A549 (cell line): ENCODE data around the gene MRPL51. TPM values are rescaled to one million over a fixed set of nuclear protein-coding genes. Genes with fewer than 3 reads are reported as not detected.
A peak's percentile ranks its signal among the peaks of the same experiment; 100 is the strongest.

Experiments
- ATAC-seq, 2 experiments: fragments of 200-7000 bp in 1 of 2; fragments of >200 bp in 1 of 2; cut with Nextera tagmentation in 1 of 2; cut with Tn5 transposase in 1 of 2; 3 replicates each; pipeline versions ENCODE4 v1.8.0 to v1.9.1; 2018 to 2020; ENCODE audit warnings: mild to moderate bottlenecking in 1 of 2, moderate library complexity in 1 of 2
- CTCF ChIA-PET: fragments of 300-600 bp; sonication (Branson Sonifier 250); formaldehyde crosslinking; extraction: SDS; loops from one replicate; lab custom pipeline; 2021; ENCODE audit warnings: antibody characterized with exemption, inconsistent platforms; lab: Yijun Ruan, JAX
- POLR2A ChIA-PET: fragments of 350-600 bp; formaldehyde crosslinking; extraction: SDS; loops from one replicate; lab custom pipeline; 2021; ENCODE audit warnings: antibody characterized with exemption, inconsistent platforms; lab: Yijun Ruan, JAX
- DNase-seq, 2 experiments: peaks; one replicate each; pipeline versions ENCODE4 v3.0.0 to v3.0.0-alpha.2; 2011 to 2016; ENCODE audit warnings: low read depth in 1 of 2, low spot score in 1 of 2
- FAIRE-seq: peaks from 2 replicates; lab custom pipeline; 2011; peaks lifted over from hg19 to GRCh38; lab: Jason Lieb, UNC
- H3K27ac ChIP-seq, 2 experiments: fragments of >200 bp; sonication (Bioruptor Twin); formaldehyde crosslinking; 3 replicates each; pipeline ENCODE4 v1.5.1; 2016 to 2017
- H3K4me1 ChIP-seq: fragments of >200 bp; sonication (Bioruptor Twin); formaldehyde crosslinking; 3 replicates; pipeline ENCODE4 v1.6.1; 2016
- H3K4me2 ChIP-seq: fragments of >200 bp; sonication (Bioruptor Twin); formaldehyde crosslinking; 3 replicates; pipeline ENCODE4 v1.6.1; 2016
- H3K4me3 ChIP-seq: fragments of >200 bp; sonication (Bioruptor Twin); formaldehyde crosslinking; 3 replicates; pipeline ENCODE4 v1.5.1; 2016
- H3K9me3 ChIP-seq: fragments of >200 bp; sonication (Bioruptor Twin); formaldehyde crosslinking; 3 replicates; pipeline ENCODE4 v1.6.1; 2016
- CBX2 ChIP-seq: fragments of 200-600 bp; sonication (generic); IDR thresholded peaks from 2 replicates; pipeline ENCODE4 v1.6.1; 2016; ENCODE audit warnings: low read depth, mild to moderate bottlenecking, borderline replicate concordance
- CEBPB ChIP-seq, 2 experiments: fragments of >200 bp in 1 of 2; sonication (Bioruptor Twin) in 1 of 2; formaldehyde crosslinking in 1 of 2; IDR thresholded peaks; 2 replicates each; pipeline ENCODE4 v1.6.1; 2012 to 2016
- CHD2 ChIP-seq: fragments of 150-350 bp; IDR thresholded peaks from 2 replicates; pipeline ENCODE4 v1.6.1; 2014; ENCODE audit warnings: low read length; ENCODE audit not compliant: partially characterized antibody
- CHD4 ChIP-seq: fragments of 200-600 bp; sonication (generic); IDR thresholded peaks from 2 replicates; pipeline ENCODE4 v1.6.1; 2016; ENCODE audit warnings: antibody characterized with exemption, mild to moderate bottlenecking, borderline replicate concordance
- EHF ChIP-seq: fragments of 250-450 bp; sonication (Bioruptor Pico); IDR thresholded peaks from 2 replicates; pipeline ENCODE4 v1.5.0; 2020; ENCODE audit warnings: mild to moderate bottlenecking
- ESRRA ChIP-seq: fragments of 150-350 bp; IDR thresholded peaks from 2 replicates; pipeline ENCODE4 v1.6.1; 2014; ENCODE audit warnings: mild to moderate bottlenecking, low read length, borderline replicate concordance
- FOSL2 ChIP-seq, 2 experiments: fragments of 450-650 bp in 1 of 2; fragments of >200 bp in 1 of 2; sonication (Bioruptor Twin) in 1 of 2; formaldehyde crosslinking; IDR thresholded peaks; 2 replicates each; pipeline versions ENCODE4 v1.5.0 to v1.6.1; 2016 to 2020; ENCODE audit warnings: mild to moderate bottlenecking in 1 of 2, moderate library complexity in 1 of 2
- FOXS1 ChIP-seq: fragments of 250-450 bp; sonication (Bioruptor Pico); IDR thresholded peaks from 2 replicates; pipeline ENCODE4 v1.5.0; 2020; ENCODE audit warnings: mild to moderate bottlenecking, moderate library complexity
- GATA3 ChIP-seq: IDR thresholded peaks from 2 replicates; pipeline ENCODE4 v1.6.1; 2012; ENCODE audit warnings: borderline replicate concordance
- HDAC2 ChIP-seq: fragments of 200-600 bp; sonication (generic); IDR thresholded peaks from 2 replicates; pipeline ENCODE4 v1.6.1; 2016
- HEYL ChIP-seq: fragments of 250-450 bp; sonication (Bioruptor Pico); IDR thresholded peaks from 2 replicates; pipeline ENCODE4 v1.8.0; 2021; ENCODE audit warnings: mild to moderate bottlenecking, moderate library complexity
- HOXB5 ChIP-seq: fragments of 250-450 bp; sonication (Bioruptor Pico); IDR thresholded peaks from 2 replicates; pipeline ENCODE4 v1.5.0; 2020; ENCODE audit warnings: mild to moderate bottlenecking, moderate library complexity
- KDM1A ChIP-seq: fragments of 200-600 bp; sonication (generic); IDR thresholded peaks from 2 replicates; pipeline ENCODE4 v1.6.1; 2016; ENCODE audit warnings: low read depth, mild to moderate bottlenecking
- KDM5A ChIP-seq: fragments of 200-600 bp; sonication (generic); IDR thresholded peaks from 2 replicates; pipeline ENCODE4 v1.6.1; 2016; ENCODE audit warnings: antibody characterized with exemption, mild to moderate bottlenecking
- MAFK ChIP-seq: fragments of 450-650 bp; IDR thresholded peaks from 2 replicates; pipeline ENCODE4 v1.6.1; 2014; ENCODE audit not compliant: partially characterized antibody
- NFE2L2 ChIP-seq: fragments of 150-350 bp; conservative IDR thresholded peaks from 2 replicates; pipeline ENCODE4 v1.6.1; 2014; ENCODE audit warnings: low read length
- NPAS2 ChIP-seq: fragments of 250-450 bp; sonication (Bioruptor Pico); IDR thresholded peaks from 2 replicates; pipeline ENCODE4 v1.8.0; 2022; ENCODE audit warnings: mild to moderate bottlenecking, moderate library complexity, borderline replicate concordance
- PHF8 ChIP-seq: fragments of 200-600 bp; sonication (generic); IDR thresholded peaks from 2 replicates; pipeline ENCODE4 v1.6.1; 2016; ENCODE audit warnings: low read depth, mild to moderate bottlenecking, antibody characterized with exemption, moderate library complexity, borderline replicate concordance
- POLR2A ChIP-seq: IDR thresholded peaks from 2 replicates; pipeline ENCODE4 v1.6.1; 2012; ENCODE audit warnings: mild to moderate bottlenecking, low read length
- RCOR1 ChIP-seq: fragments of 150-350 bp; IDR thresholded peaks from 2 replicates; pipeline ENCODE4 v1.6.1; 2014; ENCODE audit warnings: antibody characterized with exemption, low read length, low read depth
- RFX5 ChIP-seq: fragments of 450-650 bp; IDR thresholded peaks from 2 replicates; pipeline ENCODE4 v1.7.1; 2014; ENCODE audit warnings: antibody characterized with exemption, mild to moderate bottlenecking, moderate library complexity
- ZC3H11A ChIP-seq: fragments of 450-650 bp; IDR thresholded peaks from 2 replicates; pipeline ENCODE4 v1.6.1; 2014; ENCODE audit warnings: antibody characterized with exemption, mild to moderate bottlenecking
- ZFP36 ChIP-seq: fragments of 450-650 bp; IDR thresholded peaks from 2 replicates; pipeline ENCODE4 v1.6.1; 2014; ENCODE audit warnings: borderline replicate concordance; ENCODE audit not compliant: partially characterized antibody
- ZNF302 ChIP-seq: fragments of 250-450 bp; sonication (Bioruptor Pico); IDR thresholded peaks from 2 replicates; pipeline ENCODE4 v1.9.0; 2021; ENCODE audit warnings: inconsistent platforms, mild to moderate bottlenecking, moderate library complexity
- ZSCAN20 ChIP-seq: fragments of 250-450 bp; sonication (Bioruptor Pico); IDR thresholded peaks from 2 replicates; pipeline ENCODE4 v1.8.0; 2022; ENCODE audit warnings: mild to moderate bottlenecking, moderate library complexity
- WGBS: methylation state at CpG from one replicate; pipeline ENCODE4 v1.1.6; 2017; ENCODE audit errors: missing lambda C conversion rate; 5-methylcytosine and 5-hydroxymethylcytosine counted together
- polyA plus RNA-seq, 4 experiments: library from polyadenylated mRNA; depleted of rRNA in 3 of 4; stranded (reverse); fragments of >200 nt; fragmentation: RNase III in 1 of 4; extraction: RNeasy Plus Mini Kit Qiagen cat#74134 plus additional on column Dnase treatment in 1 of 4; gene quantifications; 2 replicates in 3 of 4; 3 replicates in 1 of 4; pipeline ENCODE4 v1.2.3, GENCODE V29; 2011 to 2017
- TF ChIP-seq, protein P1 (sequence below): fragments of 250-450 bp; sonication (Bioruptor Pico); IDR thresholded peaks from 2 replicates; pipeline ENCODE4 v1.5.0; 2020; ENCODE audit warnings: low read depth, mild to moderate bottlenecking, moderate library complexity
- TF ChIP-seq, protein P2 (sequence below): fragments of 250-450 bp; sonication (Bioruptor Pico); IDR thresholded peaks from 2 replicates; pipeline ENCODE4 v1.5.0; 2021; ENCODE audit warnings: mild to moderate bottlenecking, moderate library complexity, borderline replicate concordance
- TF ChIP-seq, protein P3 (sequence below): IDR thresholded peaks from 2 replicates; pipeline ENCODE4 v1.6.1; 2012
- TF ChIP-seq, protein P4 (sequence below): fragments of 450-650 bp; IDR thresholded peaks from 2 replicates; pipeline ENCODE4 v1.6.1; 2014; ENCODE audit warnings: antibody characterized with exemption

The MRPL51 gene
- polyA plus RNA-seq, 2 of the 4 experiments (the other 2 are of a cell fraction) = 272 to 337 TPM

DNA sequence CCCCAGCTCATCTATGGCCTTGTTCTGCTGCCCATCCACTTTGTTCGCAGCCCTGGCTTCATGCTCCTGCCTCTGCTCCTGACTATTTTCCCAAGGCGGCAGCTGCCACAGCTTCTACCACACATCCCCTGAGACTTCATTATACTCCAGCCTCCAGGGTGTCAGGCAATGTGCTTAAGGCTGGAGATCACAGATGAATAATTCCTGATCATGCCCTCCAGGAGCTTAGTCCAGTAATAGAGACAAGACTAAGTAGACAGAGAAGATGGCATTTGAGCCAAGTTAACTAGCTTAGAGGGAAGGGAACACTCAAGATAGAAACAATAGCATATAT is 34.1 kb downstream of the MRPL51 start:
- Histone ChIP-seq H3K27ac (no peak overlapping the region), H3K4me1 (no peaks in the 10 kb centered on the region), H3K4me2 (no peak overlapping the region), H3K4me3 (no peak overlapping the region), H3K9me3 (no peaks in the 10 kb centered on the region)
- ChIA-PET CTCF (interaction anchor here (0.8 to 9.3 kb wide), 6 partner anchors 20 to 136 kb away, joined by 3 to 92 read pairs (median 3); no protein-coding TSS in a partner anchor), POLR2A (interaction anchor here (3.9 kb wide), 1 partner anchor 12 kb away, joined by 27 read pairs; the partner anchor contains the start of gene VAMP1)
- ATAC-seq (no peak), DNase-seq (no peak), FAIRE-seq (no peak)
- TF ChIP-seq HDAC2 = no peak
- TF ChIP-seq ZC3H11A = no peak
- TF ChIP-seq, protein P1, sequence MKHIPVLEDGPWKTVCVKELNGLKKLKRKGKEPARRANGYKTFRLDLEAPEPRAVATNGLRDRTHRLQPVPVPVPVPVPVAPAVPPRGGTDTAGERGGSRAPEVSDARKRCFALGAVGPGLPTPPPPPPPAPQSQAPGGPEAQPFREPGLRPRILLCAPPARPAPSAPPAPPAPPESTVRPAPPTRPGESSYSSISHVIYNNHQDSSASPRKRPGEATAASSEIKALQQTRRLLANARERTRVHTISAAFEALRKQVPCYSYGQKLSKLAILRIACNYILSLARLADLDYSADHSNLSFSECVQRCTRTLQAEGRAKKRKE (CRISPR knock-in tag) = no peak
- no peak for TF ChIP-seq CBX2
- TF ChIP-seq ZSCAN20 (CRISPR knock-in tag) = no peak
- no peak for TF ChIP-seq FOSL2 (IDR thresholded peaks at IDR 0.05)
- no peak for TF ChIP-seq FOSL2 (CRISPR knock-in tag; IDR thresholded peaks at IDR 0.05)
- no peak for TF ChIP-seq CEBPB (IDR thresholded peaks at IDR 0.05)
- TF ChIP-seq HEYL = no peak
- TF ChIP-seq FOXS1 (CRISPR knock-in tag) = no peak
- TF ChIP-seq MAFK = no peak
- no peak for TF ChIP-seq KDM5A
- TF ChIP-seq, protein P2, sequence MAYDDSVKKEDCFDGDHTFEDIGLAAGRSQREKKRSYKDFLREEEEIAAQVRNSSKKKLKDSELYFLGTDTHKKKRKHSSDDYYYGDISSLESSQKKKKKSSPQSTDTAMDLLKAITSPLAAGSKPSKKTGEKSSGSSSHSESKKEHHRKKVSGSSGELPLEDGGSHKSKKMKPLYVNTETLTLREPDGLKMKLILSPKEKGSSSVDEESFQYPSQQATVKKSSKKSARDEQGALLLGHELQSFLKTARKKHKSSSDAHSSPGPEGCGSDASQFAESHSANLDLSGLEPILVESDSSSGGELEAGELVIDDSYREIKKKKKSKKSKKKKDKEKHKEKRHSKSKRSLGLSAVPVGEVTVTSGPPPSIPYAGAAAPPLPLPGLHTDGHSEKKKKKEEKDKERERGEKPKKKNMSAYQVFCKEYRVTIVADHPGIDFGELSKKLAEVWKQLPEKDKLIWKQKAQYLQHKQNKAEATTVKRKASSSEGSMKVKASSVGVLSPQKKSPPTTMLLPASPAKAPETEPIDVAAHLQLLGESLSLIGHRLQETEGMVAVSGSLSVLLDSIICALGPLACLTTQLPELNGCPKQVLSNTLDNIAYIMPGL (CRISPR knock-in tag) = no peak
- TF ChIP-seq ESRRA = no peak
- TF ChIP-seq GATA3 = no peak
- no peak for TF ChIP-seq EHF (CRISPR knock-in tag)
- no peak for TF ChIP-seq ZFP36
- no peak for TF ChIP-seq NFE2L2
- TF ChIP-seq CHD4 = no peak
- no peak for TF ChIP-seq POLR2A
- WGBS = 100% methylated on average over 2 of the region's 2 CpGs

DNA sequence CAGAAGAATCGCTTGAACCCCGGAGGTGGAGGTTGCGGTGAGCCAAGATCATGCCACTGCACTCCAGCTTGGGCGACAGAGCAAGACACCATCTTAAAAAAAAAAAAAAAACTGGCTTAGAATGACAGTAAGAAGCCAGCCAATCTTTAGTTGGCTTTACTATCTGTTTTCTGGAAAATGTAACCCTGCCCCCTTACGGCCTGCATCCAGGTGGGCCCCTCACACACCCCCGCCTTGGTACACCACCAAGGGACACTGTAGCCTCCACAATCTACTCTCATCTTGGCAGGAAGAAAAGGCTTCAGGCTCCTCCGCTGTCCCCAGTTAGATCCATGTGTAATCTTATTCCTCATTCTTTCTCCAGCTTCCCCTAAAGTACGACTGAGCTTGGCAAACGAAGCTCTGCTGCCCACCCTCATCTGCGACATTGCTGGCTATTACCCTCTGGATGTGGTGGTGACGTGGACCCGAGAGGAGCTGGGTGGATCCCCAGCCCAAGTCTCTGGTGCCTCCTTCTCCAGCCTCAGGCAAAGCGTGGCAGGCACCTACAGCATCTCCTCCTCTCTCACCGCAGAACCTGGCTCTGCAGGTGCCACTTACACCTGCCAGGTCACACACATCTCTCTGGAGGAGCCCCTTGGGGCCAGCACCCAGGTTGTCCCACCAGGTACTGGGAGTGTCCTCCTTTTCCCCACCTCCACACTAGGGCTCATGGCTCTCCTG is 34.6 kb downstream of the MRPL51 start:
- peak; percentile 6 to 20; a peak in 2 of 6 replicates for ATAC-seq
- Histone ChIP-seq H3K27ac (no peak overlapping the region), H3K4me1 (no peaks in the 10 kb centered on the region), H3K4me3 (no peak overlapping the region), H3K9me3 (no peaks in the 10 kb centered on the region), H3K4me2 (no peak overlapping the region)
- no peak for DNase-seq
- CTCF ChIA-PET = interaction anchor here (0.8 to 9.3 kb wide), 4 partner anchors 35 to 136 kb away, joined by 3 to 92 read pairs (median 3); no protein-coding TSS in a partner anchor
- FAIRE-seq = no peak
- 92% methylated on average over 14 of the region's 14 CpGs for WGBS
- TF ChIP-seq KDM1A (no peak), CHD4 (no peak), PHF8 (no peak), KDM5A (no peak), ESRRA (no peak), HEYL (no peak), HOXB5 (CRISPR knock-in tag) (no peak), RFX5 (no peak), NPAS2 (CRISPR knock-in tag) (no peak), GATA3 (no peak), ZNF302 (CRISPR knock-in tag) (no peak), CBX2 (no peak), RCOR1 (no peak), CHD2 (no peak), MAFK (no peak)
- TF ChIP-seq, protein P3, sequence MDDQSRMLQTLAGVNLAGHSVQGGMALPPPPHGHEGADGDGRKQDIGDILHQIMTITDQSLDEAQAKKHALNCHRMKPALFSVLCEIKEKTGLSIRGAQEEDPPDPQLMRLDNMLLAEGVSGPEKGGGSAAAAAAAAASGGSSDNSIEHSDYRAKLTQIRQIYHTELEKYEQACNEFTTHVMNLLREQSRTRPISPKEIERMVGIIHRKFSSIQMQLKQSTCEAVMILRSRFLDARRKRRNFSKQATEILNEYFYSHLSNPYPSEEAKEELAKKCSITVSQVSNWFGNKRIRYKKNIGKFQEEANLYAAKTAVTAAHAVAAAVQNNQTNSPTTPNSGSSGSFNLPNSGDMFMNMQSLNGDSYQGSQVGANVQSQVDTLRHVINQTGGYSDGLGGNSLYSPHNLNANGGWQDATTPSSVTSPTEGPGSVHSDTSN = no peak
- TF ChIP-seq, protein P4, sequence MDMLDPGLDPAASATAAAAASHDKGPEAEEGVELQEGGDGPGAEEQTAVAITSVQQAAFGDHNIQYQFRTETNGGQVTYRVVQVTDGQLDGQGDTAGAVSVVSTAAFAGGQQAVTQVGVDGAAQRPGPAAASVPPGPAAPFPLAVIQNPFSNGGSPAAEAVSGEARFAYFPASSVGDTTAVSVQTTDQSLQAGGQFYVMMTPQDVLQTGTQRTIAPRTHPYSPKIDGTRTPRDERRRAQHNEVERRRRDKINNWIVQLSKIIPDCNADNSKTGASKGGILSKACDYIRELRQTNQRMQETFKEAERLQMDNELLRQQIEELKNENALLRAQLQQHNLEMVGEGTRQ = no peak
- TF ChIP-seq, protein P2 (CRISPR knock-in tag) = no peak
- POLR2A ChIA-PET = interaction anchor here (3.9 kb wide), 1 partner anchor 12 kb away, joined by 27 read pairs; the partner anchor contains the start of gene VAMP1
